ENCODE data around the gene CHCHD3.
"Not testable (repeated sequence)": the region's sequence is repeated elsewhere in the genome, so short reads cannot be mapped to it uniquely, and the experiment has no call there.

CHCHD3 gene

DNA sequence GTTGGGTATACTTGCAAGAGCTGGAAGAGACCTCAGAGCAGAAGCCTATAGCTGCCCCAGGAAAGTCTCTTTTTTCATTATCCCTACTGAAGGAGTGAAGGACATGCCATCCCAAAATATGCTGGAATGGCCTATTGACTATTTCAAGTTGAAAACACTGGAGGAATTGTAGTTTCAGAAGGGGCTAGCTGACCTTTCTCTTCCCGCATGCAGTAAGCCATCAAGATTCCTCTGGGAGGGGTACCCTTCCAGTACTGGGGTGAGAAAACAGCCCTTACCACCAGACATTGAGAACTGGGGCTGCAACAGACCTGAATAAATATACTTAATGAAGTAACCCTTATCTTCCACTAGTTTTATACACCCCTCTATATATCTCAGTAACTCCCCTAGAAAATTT is 41.7 kb downstream of the CHCHD3 start:
- no peak for DNase-seq

DNA sequence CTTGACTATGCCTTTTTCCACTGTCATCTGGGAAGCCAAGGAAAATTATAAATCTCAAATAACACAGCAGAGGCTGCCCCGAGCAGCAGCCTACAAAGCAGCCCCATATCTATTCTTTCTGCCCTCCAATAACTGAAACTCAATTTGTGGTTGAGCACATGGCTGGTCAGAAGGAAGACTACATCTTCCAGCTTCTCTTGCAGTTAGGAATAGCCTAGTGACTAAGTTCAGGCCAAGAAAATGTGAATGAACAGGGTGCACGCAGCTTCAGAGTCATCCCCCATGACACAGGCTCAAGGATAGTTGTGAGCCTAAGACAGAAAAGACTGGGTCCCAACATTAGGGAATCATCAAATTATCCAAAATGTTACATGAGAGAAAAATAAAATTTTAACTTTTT is 42.3 kb downstream of the CHCHD3 start:
- no peak for DNase-seq

DNA sequence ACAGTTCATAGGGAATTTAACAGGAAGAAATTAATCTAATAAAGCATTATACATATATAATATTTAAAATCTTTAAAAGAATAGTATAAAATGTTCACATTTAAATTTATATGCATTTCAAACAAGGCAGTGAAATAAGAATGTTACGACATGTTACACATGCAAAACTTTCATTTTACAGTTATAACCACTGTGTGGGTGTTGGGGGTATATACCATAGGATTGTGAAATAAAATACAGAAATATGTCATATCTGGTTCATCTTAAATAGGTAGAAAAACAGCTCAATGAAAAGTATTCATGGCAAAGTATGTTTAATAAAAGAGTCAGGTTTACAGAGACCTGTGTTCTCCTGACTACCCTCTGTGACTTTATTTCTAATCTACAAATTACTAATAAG is 45.6 kb downstream of the CHCHD3 start:
- DNase-seq, result no peak

DNA sequence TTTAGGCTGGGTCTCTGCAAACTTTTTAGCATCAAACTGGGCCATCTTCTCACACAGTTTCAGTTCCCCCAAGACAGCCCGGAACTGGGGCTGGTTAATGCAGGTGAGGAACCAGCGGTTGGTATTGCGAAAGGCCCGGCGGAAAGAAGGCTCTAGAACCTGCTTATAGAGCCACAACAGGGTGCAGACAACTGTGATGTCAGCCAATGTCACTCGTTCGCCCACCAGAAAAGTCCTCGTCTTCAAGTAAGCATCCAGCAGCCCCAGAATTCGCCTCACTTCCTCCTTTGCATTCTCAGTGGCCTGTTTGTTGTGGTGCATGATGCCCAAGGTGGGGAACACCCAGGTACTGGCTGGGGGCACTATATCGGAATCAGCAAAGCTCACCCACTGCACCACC is 46.6 kb downstream of the CHCHD3 start:
- DNase-seq, result not testable (repeated sequence)

DNA sequence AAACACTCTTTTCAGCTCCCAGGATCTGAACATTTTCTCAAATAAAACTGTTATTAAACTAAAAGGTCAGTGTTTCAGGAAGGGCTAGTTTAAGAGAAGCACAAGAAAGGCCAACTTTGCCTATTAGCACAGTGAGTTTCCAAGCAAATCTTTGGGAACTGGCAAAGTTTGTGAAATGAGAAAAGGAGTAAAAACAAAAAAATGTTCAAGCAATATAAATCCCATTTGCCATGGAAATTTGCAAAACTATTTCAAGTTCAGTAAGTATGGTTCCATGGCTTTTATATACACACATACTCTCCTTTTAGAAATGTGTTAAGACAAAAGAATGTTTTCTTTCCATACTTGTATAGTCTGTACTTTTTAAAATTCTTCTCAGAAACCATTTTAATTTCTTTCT is 51.5 kb downstream of the CHCHD3 start:
- no peak for DNase-seq

DNA sequence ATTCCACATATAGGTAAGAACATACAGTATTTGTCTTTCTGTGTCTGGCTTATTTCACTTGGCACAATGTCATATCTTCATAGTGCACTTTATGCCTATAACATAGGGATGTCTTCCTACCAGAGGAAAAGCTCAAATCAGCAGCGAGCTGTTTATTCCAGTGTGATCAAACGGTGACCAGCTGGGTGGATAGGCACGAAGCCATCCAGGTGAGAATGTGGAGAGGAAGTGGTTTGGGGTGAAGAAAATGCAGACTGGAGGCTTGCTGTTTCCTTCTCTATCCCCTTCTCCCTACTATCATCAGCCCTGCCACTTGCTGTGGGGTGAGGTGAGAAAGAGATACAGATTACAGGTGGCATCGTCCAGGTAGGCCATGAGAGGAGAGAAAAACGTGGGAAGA is 52.4 kb downstream of the CHCHD3 start:
- no peak for DNase-seq

DNA sequence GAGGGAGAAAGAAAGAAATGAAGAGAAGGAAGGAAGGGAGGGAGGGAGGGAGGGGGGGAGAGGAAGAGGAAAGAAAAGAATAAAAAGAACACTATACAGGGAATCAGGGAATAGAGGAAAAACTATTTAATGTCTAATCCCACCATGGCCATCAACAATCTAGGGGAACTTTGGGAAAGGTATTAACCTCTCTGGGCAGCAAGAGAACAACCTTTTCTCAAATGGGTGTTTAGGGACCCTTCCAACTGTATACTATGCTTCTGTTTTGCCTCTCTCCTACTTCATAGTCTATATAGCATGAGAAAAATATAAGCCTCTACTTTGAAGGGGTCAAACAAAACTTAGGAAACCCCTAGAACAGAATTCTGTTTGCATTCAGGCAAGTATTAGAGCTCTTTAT is 54.5 kb downstream of the CHCHD3 start:
- DNase-seq, result no peak

DNA sequence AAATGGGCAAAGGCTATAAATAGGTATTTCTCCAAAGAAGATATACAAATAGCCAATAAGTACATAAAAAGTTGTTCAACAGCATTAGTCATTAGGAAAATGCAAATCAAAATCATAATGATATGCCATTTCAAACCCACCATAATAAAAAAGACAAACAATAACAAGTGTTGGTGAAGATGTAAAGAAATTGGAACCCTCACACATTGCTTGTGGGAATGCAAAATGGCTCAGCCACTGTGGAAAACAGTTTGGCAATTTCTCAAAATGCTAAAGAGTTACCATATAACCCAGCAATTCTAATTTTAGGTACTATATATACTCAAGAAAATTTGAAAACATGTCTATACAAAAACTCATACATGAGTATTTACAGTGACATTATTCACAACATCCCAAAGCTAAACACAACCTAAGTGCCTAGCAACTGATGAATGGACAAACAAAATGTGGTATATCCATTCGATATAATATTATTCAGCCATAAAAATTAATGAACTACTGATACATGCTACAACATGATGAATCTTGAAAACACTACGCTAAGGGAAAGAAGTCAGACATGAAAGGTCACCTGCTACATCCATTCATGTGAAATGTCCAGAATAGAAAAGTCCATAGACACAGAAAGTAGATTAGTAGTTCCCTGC is 55.6 kb downstream of the CHCHD3 start:
- no peak for DNase-seq

DNA sequence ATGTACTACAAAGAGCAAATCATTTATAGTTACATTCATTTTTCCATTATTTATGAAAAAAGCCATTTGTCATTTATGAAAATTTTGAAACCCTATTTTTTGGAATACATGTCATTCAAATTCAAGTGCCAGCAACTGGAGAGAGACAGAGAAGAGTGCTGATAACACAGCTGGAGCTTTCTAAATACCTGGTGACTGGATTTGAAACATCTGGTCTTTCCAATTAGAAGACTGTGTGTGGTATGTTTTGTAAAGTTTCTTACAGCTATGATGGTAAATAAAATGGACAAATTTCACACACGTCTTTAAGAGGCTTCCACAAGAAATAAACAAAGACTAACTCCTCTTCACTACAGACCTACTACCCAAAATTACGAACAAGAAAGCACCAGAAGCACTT is 56.8 kb downstream of the CHCHD3 start:
- DNase-seq, result no peak

DNA sequence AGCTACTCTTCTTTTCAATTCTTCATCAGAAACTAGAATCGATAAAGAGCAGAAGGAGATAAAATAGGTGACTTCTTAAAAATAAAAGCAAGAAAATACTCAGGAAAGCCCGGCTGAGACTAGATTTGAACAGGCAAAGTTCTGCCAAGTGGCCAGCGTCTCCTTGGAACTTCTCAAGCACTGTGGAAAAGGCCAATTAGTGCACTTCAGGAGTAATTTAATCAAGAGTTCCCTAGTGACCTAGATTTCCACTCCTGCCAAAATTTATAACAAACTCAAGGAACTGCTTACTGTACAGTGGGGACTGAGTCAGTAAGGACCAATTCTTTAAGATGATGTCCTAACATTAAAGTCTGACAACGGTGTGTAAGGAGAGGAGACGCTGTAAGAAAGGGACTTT is 57.3 kb downstream of the CHCHD3 start:
- no peak for DNase-seq

DNA sequence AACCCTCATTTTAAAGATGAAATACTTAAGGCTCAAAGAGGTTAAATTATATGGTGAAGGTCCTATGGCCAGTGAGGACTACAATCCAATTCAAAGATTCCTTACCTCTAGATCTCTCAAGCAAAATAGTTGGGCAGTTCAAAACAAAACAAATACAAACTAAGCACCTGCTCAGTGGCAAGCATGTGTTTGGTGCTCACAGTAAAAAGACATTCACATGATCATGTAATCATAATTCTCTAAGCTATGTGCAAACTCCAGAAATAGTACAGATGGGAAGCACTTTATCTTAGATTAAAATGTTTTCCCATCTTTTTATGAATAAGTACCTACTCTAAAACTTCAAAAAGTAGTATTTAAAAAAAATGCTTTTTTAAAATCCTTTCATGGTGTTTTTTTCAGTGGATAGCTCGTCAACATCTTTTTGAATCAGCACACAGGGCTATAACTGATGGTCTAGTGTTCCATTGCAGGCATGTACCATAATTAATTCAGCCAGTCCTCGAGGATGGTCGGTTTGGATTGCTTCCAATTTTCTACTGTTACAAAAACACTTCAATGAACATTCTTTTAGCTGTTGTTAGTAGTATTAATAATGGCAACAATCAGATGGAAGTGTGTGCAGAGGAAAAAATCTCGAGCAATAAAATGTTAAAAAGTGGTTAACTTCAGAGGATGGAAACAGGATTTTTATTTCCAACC is 58.4 kb downstream of the CHCHD3 start:
- DNase-seq, result no peak

DNA sequence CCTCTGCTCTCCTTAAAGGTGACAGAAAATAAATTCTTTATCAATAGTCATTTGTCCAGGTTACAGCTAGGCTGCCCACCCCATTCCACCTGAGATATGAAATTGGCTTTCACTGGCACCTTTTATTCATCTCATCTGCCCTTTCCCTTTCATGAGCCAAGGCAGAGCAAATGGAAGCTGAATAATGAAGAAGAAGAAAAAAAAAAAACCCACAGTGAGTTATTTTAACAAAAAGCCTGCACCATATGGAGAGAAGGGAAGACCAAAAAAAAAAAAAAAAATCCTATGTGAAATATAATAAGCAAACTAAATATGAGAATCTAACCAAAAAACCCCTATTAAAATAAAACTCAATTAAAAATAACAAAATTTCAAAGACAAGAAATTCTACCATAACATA is 59.2 kb downstream of the CHCHD3 start:
- DNase-seq, result no peak

DNA sequence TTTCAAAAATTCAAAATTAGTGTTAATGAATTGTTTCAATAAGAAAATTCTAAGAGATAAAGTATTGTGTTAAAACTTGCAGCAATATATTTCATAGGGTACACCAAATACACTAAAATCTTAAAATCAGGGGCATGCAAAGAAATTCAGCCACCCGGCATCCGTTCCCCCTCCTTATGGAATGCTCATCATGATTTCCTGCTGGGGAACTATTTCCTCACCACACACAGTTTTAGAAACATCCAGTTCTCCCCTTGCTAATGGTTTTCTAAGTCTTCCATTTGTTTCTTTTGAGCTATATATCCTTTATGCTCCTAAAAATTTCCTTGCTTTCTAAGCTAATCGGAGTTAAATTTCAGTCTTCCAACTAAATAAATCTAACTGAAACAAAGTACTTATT is 60.7 kb downstream of the CHCHD3 start:
- no peak for DNase-seq

DNA sequence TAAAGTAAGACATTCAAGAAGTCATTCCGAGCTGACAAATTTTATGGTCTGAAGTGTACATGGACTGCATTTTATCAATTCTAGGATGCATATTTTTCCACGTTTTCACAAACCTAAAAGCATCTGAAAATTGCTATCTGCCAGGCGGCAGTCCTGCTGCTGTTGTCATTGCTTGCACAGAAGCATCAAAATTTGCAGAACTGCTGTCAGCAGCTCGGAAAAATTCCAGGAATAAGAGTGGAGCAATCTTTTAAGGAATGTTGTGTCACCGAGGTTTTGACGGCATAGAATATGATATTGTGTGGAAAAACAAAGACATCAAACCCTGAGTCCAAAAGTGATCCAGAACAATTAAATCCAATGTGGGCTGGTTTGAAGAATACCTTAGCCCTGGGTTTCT is 61.4 kb downstream of the CHCHD3 start:
- no peak for DNase-seq

DNA sequence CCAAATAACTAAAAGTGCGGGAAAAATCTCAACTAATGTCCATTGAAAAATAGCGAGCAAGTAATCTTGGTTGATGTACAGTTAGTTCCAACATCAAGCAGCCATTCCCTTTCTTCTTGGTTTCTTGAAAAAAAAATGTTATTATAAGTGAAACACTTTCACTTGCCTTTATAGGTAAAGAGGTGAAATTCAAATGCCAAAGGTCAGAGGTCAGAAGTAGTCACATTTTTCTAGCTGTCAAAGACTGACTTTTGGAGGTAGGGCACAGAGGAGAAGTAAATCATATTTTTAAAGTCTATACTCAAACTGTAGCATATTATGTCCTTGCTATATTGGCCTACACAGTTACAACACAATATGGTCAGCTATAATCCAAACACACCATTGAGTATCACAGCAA is 62.3 kb downstream of the CHCHD3 start:
- DNase-seq, result no peak

DNA sequence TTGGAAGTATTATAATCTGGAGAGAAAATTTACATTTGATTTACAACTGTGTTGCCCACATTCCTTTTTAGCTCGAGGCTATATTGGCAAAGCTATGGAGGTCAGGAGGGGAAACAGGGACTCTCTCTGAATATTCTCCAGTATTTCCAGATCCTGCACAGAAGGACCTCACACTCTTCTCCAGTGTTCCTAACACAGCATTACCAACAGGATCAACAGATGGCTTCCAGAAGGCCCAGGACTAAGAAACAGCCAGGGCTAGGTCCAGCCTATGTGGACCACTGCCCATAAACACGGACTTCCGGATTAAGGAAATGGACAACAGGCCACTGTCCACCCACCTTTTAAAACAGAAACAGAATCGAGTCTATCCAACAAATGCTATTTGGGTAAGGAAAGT is 65.3 kb downstream of the CHCHD3 start:
- no peak for DNase-seq

DNA sequence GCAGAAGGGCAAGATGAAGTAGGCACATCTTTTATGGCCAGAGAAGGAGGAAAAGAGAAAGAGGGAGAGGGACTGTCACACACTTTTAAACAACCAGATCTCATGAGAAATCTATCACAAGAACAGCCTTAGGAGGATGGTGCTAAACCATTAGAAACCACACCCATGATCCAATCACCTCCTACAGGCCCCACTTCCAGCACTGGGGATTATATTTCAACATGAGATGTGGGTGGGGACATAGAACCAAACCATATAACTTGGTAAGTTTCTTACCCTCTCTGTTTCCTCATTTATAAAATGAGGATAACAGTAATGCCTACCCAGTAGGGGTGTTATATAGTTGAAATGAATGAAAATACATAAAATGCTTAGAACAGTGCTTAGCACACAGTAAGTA is 66.0 kb downstream of the CHCHD3 start:
- DNase-seq, result no peak

DNA sequence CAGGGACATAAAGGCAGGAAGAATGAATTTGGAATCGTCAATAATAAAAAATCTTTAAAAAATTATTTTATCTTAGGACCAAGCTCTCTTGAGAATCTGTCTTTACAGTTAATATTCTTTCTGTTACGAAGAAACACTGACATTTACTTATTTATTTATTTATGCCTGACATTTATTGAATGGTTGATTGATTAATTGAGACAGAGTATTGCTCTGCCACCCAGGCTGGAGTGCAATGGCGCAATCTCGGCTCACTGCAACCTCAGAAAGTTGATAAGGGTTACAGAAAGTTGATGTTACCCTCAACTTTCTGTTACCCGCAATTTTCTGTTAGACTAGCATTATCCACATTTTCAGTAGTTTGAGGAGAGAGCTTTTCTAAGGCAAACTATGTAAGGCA is 70.1 kb downstream of the CHCHD3 start:
- DNase-seq, result no peak

DNA sequence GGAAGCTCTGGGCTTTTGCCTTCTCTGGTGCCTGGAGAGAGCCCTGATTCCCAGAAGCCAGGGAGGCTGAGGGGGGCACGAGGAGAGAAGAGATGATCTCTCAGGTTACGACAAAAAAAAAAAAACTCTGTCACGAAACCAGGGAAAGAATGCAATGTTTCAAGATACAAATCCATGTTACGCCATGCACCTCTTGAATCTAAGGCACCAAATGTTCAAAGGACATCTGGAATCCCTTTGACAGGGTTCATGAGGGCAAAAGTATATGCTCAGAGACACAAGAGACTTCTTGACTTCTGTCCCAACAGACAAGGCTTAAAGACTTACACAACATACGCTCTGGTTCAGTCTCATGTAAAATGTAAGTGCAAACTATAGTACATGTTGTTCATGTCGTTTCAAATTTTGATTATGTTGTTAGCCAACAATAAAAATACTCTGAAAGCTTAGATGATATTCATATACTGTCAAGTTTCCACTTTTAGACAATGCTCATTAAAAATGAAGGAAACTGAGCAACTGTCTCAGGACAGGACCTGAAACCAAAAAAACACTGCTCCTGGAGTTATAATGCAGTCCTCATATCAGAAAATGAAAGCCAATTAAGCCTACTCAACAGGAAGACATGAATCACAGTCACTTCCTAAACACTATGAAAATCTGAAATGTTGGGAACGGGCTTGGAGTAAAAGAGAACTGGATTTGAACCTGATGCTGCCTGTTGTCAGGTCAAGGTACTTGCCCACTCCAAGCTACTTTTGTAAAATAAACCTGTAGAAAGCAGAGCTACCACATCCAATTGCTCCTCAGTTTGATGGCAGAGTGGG is 72.3 kb downstream of the CHCHD3 start:
- DNase-seq, result no peak

DNA sequence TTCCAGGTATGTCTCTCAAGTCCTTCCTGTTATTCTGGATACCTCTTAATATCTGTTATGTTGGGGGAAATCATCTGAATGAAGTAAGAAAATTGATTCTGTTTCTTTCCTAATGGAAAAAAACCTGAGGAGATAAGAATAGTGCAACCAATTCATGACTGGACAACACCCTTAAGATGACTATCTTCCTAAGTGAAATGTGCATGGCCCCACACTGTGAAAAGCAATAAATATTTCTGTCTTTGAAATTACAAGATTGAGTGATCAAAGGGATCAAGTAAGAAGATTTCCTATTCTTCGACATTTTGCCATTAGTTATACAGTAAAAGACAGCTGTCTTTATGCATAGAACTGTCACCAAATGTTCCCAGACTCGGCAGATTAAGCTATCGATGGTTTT is 73.9 kb downstream of the CHCHD3 start:
- DNase-seq, result no peak

DNA sequence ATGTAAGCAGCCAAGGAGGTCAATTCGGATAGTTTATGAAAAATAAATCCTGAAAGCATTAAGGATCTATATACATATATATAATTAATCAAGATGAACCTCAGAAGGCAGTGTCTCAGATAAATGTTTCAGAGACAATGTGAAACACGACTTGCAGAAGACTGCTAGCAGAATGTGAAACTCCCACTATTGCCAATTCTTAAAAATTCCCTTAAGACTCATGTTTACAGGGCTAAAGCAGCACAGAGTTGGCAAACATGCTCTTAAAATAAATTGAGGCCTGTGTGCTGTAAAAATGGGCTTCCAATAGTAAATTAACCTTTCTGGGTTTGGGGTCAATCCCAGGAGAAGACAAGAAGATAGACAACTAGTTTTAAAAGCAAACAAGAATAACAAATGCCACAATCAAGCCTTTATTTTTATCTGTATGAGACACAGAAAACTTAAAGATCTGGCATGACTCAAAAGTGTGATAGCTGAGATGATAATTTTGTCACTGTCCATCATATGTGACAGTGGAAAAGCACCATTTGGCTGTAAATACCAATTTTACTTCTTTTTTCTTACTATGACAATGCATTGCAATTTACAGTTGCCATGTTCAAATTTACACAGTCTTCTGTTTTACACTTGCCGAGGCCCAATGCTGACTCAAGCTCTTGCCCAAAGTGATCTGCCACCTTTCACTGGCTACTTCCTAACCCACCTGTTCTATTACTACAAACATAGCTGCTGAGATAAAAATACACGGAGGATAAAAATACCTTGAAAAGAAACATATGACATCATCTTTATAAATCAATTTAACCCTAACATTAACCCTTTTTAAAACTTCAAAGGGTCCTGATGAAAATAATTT is 78.6 kb downstream of the CHCHD3 start:
- no peak for DNase-seq

DNA sequence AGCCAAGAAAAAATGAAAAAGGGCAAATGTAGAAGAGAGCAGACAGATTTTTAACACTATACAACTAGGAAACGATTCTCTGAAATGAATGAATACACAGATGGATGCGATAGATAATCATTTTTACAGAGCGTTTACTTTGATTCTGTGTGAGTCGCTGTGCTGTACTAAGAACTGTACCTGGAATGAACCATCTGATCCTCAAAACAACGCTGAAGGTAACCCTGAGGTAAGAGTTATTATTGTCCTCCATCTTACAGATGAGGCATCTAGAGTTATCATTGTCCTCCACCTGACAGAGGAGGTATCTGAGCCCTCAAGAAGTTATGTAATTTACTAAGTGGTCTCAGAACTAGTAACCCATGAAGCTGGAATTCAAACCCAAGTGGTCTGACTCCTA is 80.2 kb downstream of the CHCHD3 start:
- no peak for DNase-seq

DNA sequence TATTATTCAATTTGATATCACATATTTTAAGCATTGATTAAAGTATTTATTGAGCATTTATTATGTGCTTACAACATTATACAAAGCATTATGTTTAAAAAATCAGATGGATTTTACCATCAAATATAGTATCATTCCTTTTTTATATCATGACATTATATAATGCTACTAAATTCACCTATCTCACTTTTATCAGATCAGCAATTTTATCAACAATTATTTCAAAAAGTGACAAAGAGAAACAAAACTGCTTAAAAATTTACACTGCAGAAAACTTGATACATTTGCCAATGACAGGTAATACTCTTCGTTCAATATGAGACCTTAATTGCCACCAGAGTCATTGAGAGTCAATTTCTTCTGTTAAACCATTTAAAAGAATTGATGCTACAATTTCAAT is 82.0 kb downstream of the CHCHD3 start:
- DNase-seq, result no peak
